ENCODE measurements around the gene PRKCE. TPM values are rescaled to one million over a fixed set of nuclear protein-coding genes. Genes with fewer than 3 reads are reported as not detected.

Gene PRKCE
- total RNA-seq, 1 donor from 2014 or later: 12.0 TPM

GRCh38 chr2:46147626-46148368, 496.3 kb downstream of the PRKCE start:
- peaks cover 20% of the 10 kb centered on the region for H3K4me1 Mint-ChIP-seq (ENCODE audit: low read depth)
- peaks cover 9% of the 10 kb centered on the region for H3K36me3 Mint-ChIP-seq (ENCODE audit: low read depth)
- H3K27me3 Mint-ChIP-seq (ENCODE audit: low read depth): no peaks in the 10 kb centered on the region
- TF ChIP-seq, protein P1, sequence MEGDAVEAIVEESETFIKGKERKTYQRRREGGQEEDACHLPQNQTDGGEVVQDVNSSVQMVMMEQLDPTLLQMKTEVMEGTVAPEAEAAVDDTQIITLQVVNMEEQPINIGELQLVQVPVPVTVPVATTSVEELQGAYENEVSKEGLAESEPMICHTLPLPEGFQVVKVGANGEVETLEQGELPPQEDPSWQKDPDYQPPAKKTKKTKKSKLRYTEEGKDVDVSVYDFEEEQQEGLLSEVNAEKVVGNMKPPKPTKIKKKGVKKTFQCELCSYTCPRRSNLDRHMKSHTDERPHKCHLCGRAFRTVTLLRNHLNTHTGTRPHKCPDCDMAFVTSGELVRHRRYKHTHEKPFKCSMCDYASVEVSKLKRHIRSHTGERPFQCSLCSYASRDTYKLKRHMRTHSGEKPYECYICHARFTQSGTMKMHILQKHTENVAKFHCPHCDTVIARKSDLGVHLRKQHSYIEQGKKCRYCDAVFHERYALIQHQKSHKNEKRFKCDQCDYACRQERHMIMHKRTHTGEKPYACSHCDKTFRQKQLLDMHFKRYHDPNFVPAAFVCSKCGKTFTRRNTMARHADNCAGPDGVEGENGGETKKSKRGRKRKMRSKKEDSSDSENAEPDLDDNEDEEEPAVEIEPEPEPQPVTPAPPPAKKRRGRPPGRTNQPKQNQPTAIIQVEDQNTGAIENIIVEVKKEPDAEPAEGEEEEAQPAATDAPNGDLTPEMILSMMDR (IDR thresholded peaks at IDR 0.05): no peak
- H3K4me3 Mint-ChIP-seq (ENCODE audit: unreplicated experiment): no peak overlapping the region
- no peaks in the 10 kb centered on the region for H3K9me3 Mint-ChIP-seq (ENCODE audit: low read depth)
- H3K27ac Mint-ChIP-seq (ENCODE audit: unreplicated experiment): no peak overlapping the region
- no peak for DNase-seq (ENCODE audit: low spot score)

GRCh38 chr2:46148369-46148736, 496.9 kb downstream of the PRKCE start:
- Mint-ChIP-seq H3K36me3 (ENCODE audit: low read depth) (peaks cover 10% of the 10 kb centered on the region), H3K27me3 (ENCODE audit: low read depth) (no peaks in the 10 kb centered on the region), H3K4me1 (ENCODE audit: low read depth) (peaks cover 20% of the 10 kb centered on the region), H3K4me3 (ENCODE audit: unreplicated experiment) (no peak overlapping the region), H3K9me3 (ENCODE audit: low read depth) (no peaks in the 10 kb centered on the region), H3K27ac (ENCODE audit: unreplicated experiment) (no peak overlapping the region)
- DNase-seq (ENCODE audit: low spot score): no peak
- TF ChIP-seq, protein P1 (IDR thresholded peaks at IDR 0.05): no peak

- Mint-ChIP-seq H3K27ac (ENCODE audit: unreplicated experiment) (peak overlapping the region; percentile 83), H3K36me3 (ENCODE audit: low read depth) (peaks cover 10% of the 10 kb centered on the region), H3K4me3 (ENCODE audit: unreplicated experiment) (no peak overlapping the region), H3K9me3 (ENCODE audit: low read depth) (no peaks in the 10 kb centered on the region), H3K4me1 (ENCODE audit: low read depth) (peaks cover 16% of the 10 kb centered on the region), H3K27me3 (ENCODE audit: low read depth) (no peaks in the 10 kb centered on the region)
- DNase-seq (ENCODE audit: low spot score): no peak
- TF ChIP-seq, protein P1 (IDR thresholded peaks at IDR 0.05): no peak
Observed at GRCh38 chr2:46150445-46150955, 499.0 kb downstream of the PRKCE start.

DNA sequence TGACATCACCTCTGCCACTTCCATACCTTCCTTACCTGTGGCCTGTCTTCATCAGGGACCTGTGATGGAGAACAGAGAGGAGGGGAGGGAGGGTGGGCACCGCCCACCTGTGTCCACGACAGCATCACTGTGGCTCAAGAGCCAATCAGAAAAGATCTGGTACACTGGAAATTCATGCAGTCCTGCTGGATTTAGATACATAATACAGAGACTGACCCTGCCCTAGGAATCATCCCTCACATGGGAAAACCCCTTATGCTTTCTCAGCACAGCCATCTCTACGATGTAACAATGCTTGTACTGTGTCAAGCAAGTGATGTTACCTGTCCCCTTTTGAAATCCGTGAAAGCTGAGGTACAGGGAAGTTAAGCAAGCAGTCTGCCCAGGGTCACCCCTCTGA, 500.1 kb downstream of the PRKCE start:
- no peak for DNase-seq (ENCODE audit: low spot score)
- TF ChIP-seq, protein P1 (IDR thresholded peaks at IDR 0.05): no peak
- no peaks in the 10 kb centered on the region for H3K9me3 Mint-ChIP-seq (ENCODE audit: low read depth)
- no peaks in the 10 kb centered on the region for H3K27me3 Mint-ChIP-seq (ENCODE audit: low read depth)
- H3K4me1 Mint-ChIP-seq (ENCODE audit: low read depth): peaks cover 16% of the 10 kb centered on the region
- no peak overlapping the region for H3K27ac Mint-ChIP-seq (ENCODE audit: unreplicated experiment)
- peaks cover 12% of the 10 kb centered on the region for H3K36me3 Mint-ChIP-seq (ENCODE audit: low read depth)
- no peak overlapping the region for H3K4me3 Mint-ChIP-seq (ENCODE audit: unreplicated experiment)

DNA sequence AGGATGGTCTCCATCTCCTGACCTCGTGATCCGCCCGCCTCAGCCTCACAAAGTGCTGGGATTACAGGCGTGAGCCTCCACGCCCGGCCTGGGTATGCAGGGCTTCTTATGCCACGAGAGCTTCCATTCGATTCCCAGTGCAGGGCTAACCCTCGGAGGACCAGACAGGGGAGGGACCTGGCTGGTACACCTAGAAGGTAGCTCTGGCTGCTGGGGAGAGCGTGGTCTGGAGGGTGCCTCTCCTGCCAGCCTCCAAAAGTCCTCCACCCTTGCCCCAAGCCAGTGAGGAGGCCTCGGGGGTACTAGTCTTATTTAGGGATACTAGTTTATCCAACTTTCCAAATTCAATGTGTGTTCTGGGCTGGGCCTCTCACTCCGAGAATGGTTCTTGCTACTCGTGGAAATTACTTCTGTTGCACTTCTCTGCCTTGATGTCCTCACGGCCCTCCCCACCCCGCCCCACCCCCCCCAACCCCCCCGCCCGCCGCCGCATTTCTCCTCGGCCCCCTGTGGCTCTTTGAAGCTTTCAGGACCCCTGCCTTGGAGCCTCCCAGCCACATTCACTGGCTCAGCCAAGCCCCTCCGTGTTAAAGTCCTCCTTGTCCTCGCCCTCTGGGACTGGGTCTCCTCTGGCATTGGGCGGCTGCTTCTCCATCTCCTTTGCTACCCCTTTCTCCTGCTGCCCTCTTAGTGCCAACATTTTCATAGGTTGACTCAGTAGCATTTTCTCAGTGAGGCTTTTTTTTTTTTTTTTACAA, 502.7 kb downstream of the PRKCE start:
- Mint-ChIP-seq H3K9me3 (ENCODE audit: low read depth) (no peaks in the 10 kb centered on the region), H3K27ac (ENCODE audit: unreplicated experiment) (no peak overlapping the region), H3K27me3 (ENCODE audit: low read depth) (no peaks in the 10 kb centered on the region), H3K36me3 (ENCODE audit: low read depth) (peaks cover 6% of the 10 kb centered on the region), H3K4me1 (ENCODE audit: low read depth) (peaks cover 28% of the 10 kb centered on the region), H3K4me3 (ENCODE audit: unreplicated experiment) (no peak overlapping the region)
- DNase-seq (ENCODE audit: low spot score): no peak
- TF ChIP-seq, protein P1 (IDR thresholded peaks at IDR 0.05): no peak
